GM21737 (cell line): ENCODE results near the gene DOK6.
"Not testable (repeated sequence)": the region's sequence is repeated elsewhere in the genome, so short reads cannot be mapped to it uniquely, and the experiment has no call there.

Experiments used
- ATAC-seq: cut with Tn5 transposase; IDR thresholded peaks from one replicate; pipeline ENCODE4 v1.9.1; 2021; ENCODE audit warnings: mild to moderate bottlenecking, moderate library complexity; ENCODE audit not compliant: unreplicated experiment

The DOK6 gene

GRCh38 chr18:69400253-69400975 lies at the start of gene DOK6:
Gene DOK6 (plus strand): TSS chr18:69400888.
- ATAC-seq: no peak

- no peak for ATAC-seq
Measured at GRCh38 chr18:69353023-69353422, 47.7 kb upstream of the DOK6 start.

- no peak for ATAC-seq
Measured at GRCh38 chr18:69357590-69357989, 43.1 kb upstream of the DOK6 start.

- no peak for ATAC-seq
Measured at GRCh38 chr18:69358212-69358895, 42.3 kb upstream of the DOK6 start.

GRCh38 chr18:69359768-69360167 lies 40.9 kb upstream of the DOK6 start:
- ATAC-seq: not testable (repeated sequence)

- ATAC-seq: no peak
Measured at GRCh38 chr18:69364930-69365329, 35.8 kb upstream of the DOK6 start.

GRCh38 chr18:69365658-69366057 lies 35.0 kb upstream of the DOK6 start:
- ATAC-seq: no peak

- ATAC-seq: no peak
Measured at GRCh38 chr18:69367104-69367503, 33.6 kb upstream of the DOK6 start.

- ATAC-seq: no peak
Measured at GRCh38 chr18:69371729-69372128, 29.0 kb upstream of the DOK6 start.

- no peak for ATAC-seq
Measured at GRCh38 chr18:69380324-69380723, 20.4 kb upstream of the DOK6 start.

- ATAC-seq: no peak
Measured at GRCh38 chr18:69383186-69383585, 17.5 kb upstream of the DOK6 start.

- no peak for ATAC-seq
Measured at GRCh38 chr18:69387186-69387585, 13.5 kb upstream of the DOK6 start.

GRCh38 chr18:69388222-69388621 lies 12.5 kb upstream of the DOK6 start:
- no peak for ATAC-seq

- no peak for ATAC-seq
Measured at GRCh38 chr18:69397096-69397495, 3.6 kb upstream of the DOK6 start.

- ATAC-seq: no peak
Measured at GRCh38 chr18:69399253-69399652, 1.4 kb upstream of the DOK6 start.

GRCh38 chr18:69400976-69401225 lies 213 bp downstream of the DOK6 start:
- no peak for ATAC-seq

- no peak for ATAC-seq
Measured at GRCh38 chr18:69401226-69401971, 711 bp downstream of the DOK6 start.

GRCh38 chr18:69401972-69402532 lies 1.4 kb downstream of the DOK6 start:
- no peak for ATAC-seq

- ATAC-seq: no peak
Measured at GRCh38 chr18:69402533-69402989, 1.9 kb downstream of the DOK6 start.

- no peak for ATAC-seq
Measured at GRCh38 chr18:69408522-69408921, 7.8 kb downstream of the DOK6 start.

GRCh38 chr18:69411199-69411598 lies 10.5 kb downstream of the DOK6 start:
- ATAC-seq: no peak

- ATAC-seq: no peak
Measured at GRCh38 chr18:69414184-69414583, 13.5 kb downstream of the DOK6 start.
